PFSK-1 (cell line): ENCODE data around the gene BCAS4.

Source experiments
- FOXP2 ChIP-seq: optimal IDR thresholded peaks from 2 replicates; pipeline ENCODE3; 2011; ENCODE audit warnings: borderline replicate concordance, control low read depth, inconsistent platforms; ENCODE audit not compliant: insufficient read depth; ENCODE audit errors: extremely low read length, extremely low read depth
- POLR2AphosphoS5 ChIP-seq: IDR thresholded peaks from 2 replicates; pipeline ENCODE4 v1.6.1; 2012; ENCODE audit warnings: low read depth, mild to moderate bottlenecking, control low read depth, low read length, moderate library complexity
- REST ChIP-seq, 2 experiments: IDR thresholded peaks; 2 replicates each; pipeline versions ENCODE4 v1.6.1 to v1.8.0; 2011 to 2012; ENCODE audit warnings: low read depth in 2 of 2, low read length in 2 of 2, control low read depth in 1 of 2, inconsistent platforms in 1 of 2, mild to moderate bottlenecking in 1 of 2, moderate library complexity in 1 of 2; ENCODE audit not compliant: insufficient read depth in 1 of 2
- SIN3A ChIP-seq: IDR thresholded peaks from 2 replicates; pipeline ENCODE4 v1.6.1; 2012; ENCODE audit warnings: mild to moderate bottlenecking, low read length, moderate library complexity, borderline replicate concordance; ENCODE audit not compliant: insufficient read depth
- TAF1 ChIP-seq: IDR thresholded peaks from 2 replicates; pipeline ENCODE4 v1.6.1; 2012; ENCODE audit warnings: low read length, control low read depth, borderline replicate concordance; ENCODE audit not compliant: insufficient read depth

Gene BCAS4

GRCh38 chr20:50859161-50859560 lies 64.3 kb downstream of the BCAS4 start:
- TF ChIP-seq FOXP2 (no peak), REST (IDR thresholded peaks at IDR 0.05; ENCODE audit: insufficient read depth in 1 of 2, low read depth in 2 of 2, low read length in 2 of 2) (no peak), SIN3A (no peak)

- no peak for TF ChIP-seq SIN3A
- no peak for TF ChIP-seq TAF1
- no peak for TF ChIP-seq POLR2AphosphoS5
- TF ChIP-seq FOXP2, result no peak
- no peak for TF ChIP-seq REST (IDR thresholded peaks at IDR 0.05; ENCODE audit: insufficient read depth in 1 of 2, low read depth in 2 of 2, low read length in 2 of 2)
Measured at GRCh38 chr20:50861012-50861411, 66.2 kb downstream of the BCAS4 start.

- TF ChIP-seq SIN3A (no peak), REST (IDR thresholded peaks at IDR 0.05; ENCODE audit: insufficient read depth in 1 of 2, low read depth in 2 of 2, low read length in 2 of 2) (no peak), FOXP2 (no peak), TAF1 (no peak), POLR2AphosphoS5 (no peak)
Measured at GRCh38 chr20:50862546-50862945, 67.7 kb downstream of the BCAS4 start.

GRCh38 chr20:50865114-50865513 lies 70.3 kb downstream of the BCAS4 start:
- TF ChIP-seq POLR2AphosphoS5 (no peak), REST (IDR thresholded peaks at IDR 0.05; ENCODE audit: insufficient read depth in 1 of 2, low read depth in 2 of 2, low read length in 2 of 2) (no peak), TAF1 (no peak), FOXP2 (no peak), SIN3A (no peak)

- no peak for TF ChIP-seq SIN3A
- no peak for TF ChIP-seq REST (IDR thresholded peaks at IDR 0.05; ENCODE audit: insufficient read depth in 1 of 2, low read depth in 2 of 2, low read length in 2 of 2)
Measured at GRCh38 chr20:50865591-50865990, 70.7 kb downstream of the BCAS4 start.
